H9 (cell line): ENCODE data around the gene WRAP73. TPM values are rescaled to one million over a fixed set of nuclear protein-coding genes. Genes with fewer than 3 reads are reported as not detected.
A peak's percentile ranks its signal among the peaks of the same experiment; 100 is the strongest.

ENCODE experiments used
- DNase-seq: peaks from one replicate; pipeline ENCODE4 v3.0.0-alpha.2; 2017
- H2AFZ ChIP-seq: one replicate; pipeline ENCODE4 v1.6.1; 2013; ENCODE audit warnings: mild to moderate bottlenecking, low read length, control low read depth, moderate library complexity
- H2AK5ac ChIP-seq: 2 replicates; pipeline ENCODE4 v1.6.1; 2013; ENCODE audit warnings: low read length, control low read depth, mixed read lengths; ENCODE audit not compliant: insufficient read length
- H2BK120ac ChIP-seq: one replicate; pipeline ENCODE4 v1.6.1; 2013; ENCODE audit warnings: low read depth, mild to moderate bottlenecking, low read length, control low read depth, inconsistent platforms; ENCODE audit not compliant: poor library complexity, severe bottlenecking
- H2BK12ac ChIP-seq: 2 replicates; pipeline ENCODE4 v1.6.1; 2013; ENCODE audit warnings: low read length, control low read depth, mixed read lengths, low read depth; ENCODE audit not compliant: insufficient read length
- H2BK15ac ChIP-seq: 2 replicates; pipeline ENCODE4 v1.6.1; 2013; ENCODE audit warnings: low read depth, low read length, control low read depth
- H2BK20ac ChIP-seq: one replicate; pipeline ENCODE4 v1.6.1; 2013; ENCODE audit warnings: low read depth, mild to moderate bottlenecking, low read length, control low read depth, inconsistent platforms; ENCODE audit not compliant: poor library complexity, severe bottlenecking
- H2BK5ac ChIP-seq: 2 replicates; pipeline ENCODE4 v1.6.1; 2013; ENCODE audit warnings: low read length, control low read depth, mixed read lengths; ENCODE audit not compliant: insufficient read length
- H3K14ac ChIP-seq: 2 replicates; pipeline ENCODE4 v1.6.1; 2013; ENCODE audit warnings: low read length, control low read depth; ENCODE audit not compliant: insufficient read depth
- H3K18ac ChIP-seq: 2 replicates; pipeline ENCODE4 v1.6.1; 2013; ENCODE audit warnings: low read depth, mild to moderate bottlenecking, mixed read lengths, low read length, control low read depth; ENCODE audit not compliant: insufficient read length
- H3K23ac ChIP-seq: 2 replicates; pipeline ENCODE4 v1.6.1; 2013; ENCODE audit warnings: low read length, control low read depth, mixed read lengths, low read depth; ENCODE audit not compliant: insufficient read length
- H3K23me2 ChIP-seq: 2 replicates; pipeline ENCODE4 v1.6.1; 2013; ENCODE audit warnings: low read depth, mild to moderate bottlenecking, mixed read lengths, low read length, control low read depth; ENCODE audit not compliant: insufficient read length, poor library complexity, severe bottlenecking
- H3K27ac ChIP-seq: 2 replicates; pipeline ENCODE4 v1.5.1; 2013; ENCODE audit warnings: low read length, control low read depth, mixed read lengths, low read depth; ENCODE audit not compliant: insufficient read length
- H3K27me3 ChIP-seq: 2 replicates; pipeline ENCODE4 v1.6.1; 2013; ENCODE audit warnings: low read length, control low read depth, inconsistent platforms; ENCODE audit not compliant: insufficient read depth
- H3K4ac ChIP-seq: 2 replicates; pipeline ENCODE4 v1.6.1; 2013; ENCODE audit warnings: low read depth, mild to moderate bottlenecking, control low read depth, inconsistent platforms, low read length, moderate library complexity
- H3K4me1 ChIP-seq: 2 replicates; pipeline ENCODE4 v1.6.1; 2013; ENCODE audit warnings: low read length, control low read depth, inconsistent platforms; ENCODE audit not compliant: insufficient read depth
- H3K4me2 ChIP-seq: 2 replicates; pipeline ENCODE4 v1.6.1; 2013; ENCODE audit warnings: low read length, control low read depth, mixed read lengths; ENCODE audit not compliant: insufficient read length, insufficient read depth
- H3K56ac ChIP-seq: 2 replicates; pipeline ENCODE4 v1.6.1; 2013; ENCODE audit warnings: low read depth, mild to moderate bottlenecking, mixed read lengths, low read length, control low read depth; ENCODE audit not compliant: insufficient read length
- H3K79me1 ChIP-seq: 2 replicates; pipeline ENCODE4 v1.6.1; 2013; ENCODE audit warnings: low read depth, mild to moderate bottlenecking, moderate library complexity, low read length, control low read depth, inconsistent platforms; ENCODE audit not compliant: insufficient read depth, poor library complexity, severe bottlenecking
- H3K79me2 ChIP-seq: 2 replicates; pipeline ENCODE4 v1.6.1; 2013; ENCODE audit warnings: low read length, control low read depth, inconsistent platforms; ENCODE audit not compliant: insufficient read depth
- H3K9ac ChIP-seq: 2 replicates; pipeline ENCODE4 v1.6.1; 2013; ENCODE audit warnings: low read length, control low read depth, mixed read lengths; ENCODE audit not compliant: insufficient read length; ENCODE audit errors: extremely low read depth
- H3K9me3 ChIP-seq: one replicate; pipeline ENCODE4 v1.6.1; 2013; ENCODE audit warnings: low read depth, low read length, inconsistent platforms; ENCODE audit not compliant: control insufficient read depth
- H3T11ph ChIP-seq: one replicate; pipeline ENCODE4 v1.6.1; 2013; ENCODE audit warnings: mild to moderate bottlenecking, low read length, control low read depth, inconsistent platforms
- H4K20me1 ChIP-seq: one replicate; pipeline ENCODE4 v1.6.1; 2013; ENCODE audit not compliant: control insufficient read depth, insufficient read length, insufficient read depth
- H4K5ac ChIP-seq: 2 replicates; pipeline ENCODE4 v1.6.1; 2013; ENCODE audit warnings: low read depth, mild to moderate bottlenecking, mixed read lengths, low read length, control low read depth; ENCODE audit not compliant: insufficient read length
- H4K8ac ChIP-seq: replicated peaks from 2 replicates; pipeline ENCODE4 v1.6.1; 2013; ENCODE audit warnings: low read length, control low read depth, mixed read lengths, low read depth; ENCODE audit not compliant: insufficient read length
- H4K91ac ChIP-seq: 2 replicates; pipeline ENCODE4 v1.6.1; 2013; ENCODE audit warnings: low read depth, mild to moderate bottlenecking, moderate library complexity, mixed read lengths, low read length, control low read depth; ENCODE audit not compliant: insufficient read length
- H3K27ac Mint-ChIP-seq, 3 experiments: 2 replicates in 2 of 3; 3 replicates in 1 of 3; pipeline ENCODE4 v1.8.0; 2020 to 2021; ENCODE audit warnings: mixed read lengths in 3 of 3, mild to moderate bottlenecking in 1 of 3, moderate library complexity in 1 of 3
- H3K27me3 Mint-ChIP-seq: 2 replicates; pipeline ENCODE4 v1.8.0; 2021; ENCODE audit warnings: low read depth, mild to moderate bottlenecking, moderate library complexity, mixed read lengths
- H3K36me3 Mint-ChIP-seq, 3 experiments: 2 replicates in 2 of 3; 3 replicates in 1 of 3; pipeline ENCODE4 v1.8.0; 2020 to 2021; ENCODE audit warnings: low read depth in 3 of 3, mixed read lengths in 3 of 3; ENCODE audit not compliant: insufficient read depth in 1 of 3
- H3K4me1 Mint-ChIP-seq, 2 experiments: 2 replicates each; pipeline ENCODE4 v1.8.0; 2020; ENCODE audit warnings: mixed read lengths in 2 of 2
- H3K4me3 Mint-ChIP-seq, 2 experiments: 2 replicates in 1 of 2; 3 replicates in 1 of 2; pipeline ENCODE4 v1.8.0; 2020 to 2021; ENCODE audit warnings: mild to moderate bottlenecking in 2 of 2, mixed read lengths in 2 of 2, moderate library complexity in 1 of 2
- H3K9me3 Mint-ChIP-seq, 2 experiments: 2 replicates in 1 of 2; 3 replicates in 1 of 2; pipeline ENCODE4 v1.8.0; 2020; ENCODE audit warnings: mild to moderate bottlenecking in 2 of 2, mixed read lengths in 2 of 2, moderate library complexity in 1 of 2
- WGBS: extraction: QIAGEN DNeasy Blood & Tissue Kit; methylation state at CpG from one replicate; pipeline ENCODE4 v1.1.7; 2013; ENCODE audit warnings: missing lambda C conversion rate, low lambda C conversion rate, mixed read lengths; ENCODE audit not compliant: insufficient read length; ENCODE audit errors: extremely low coverage; 5-methylcytosine and 5-hydroxymethylcytosine counted together
- total RNA-seq: library from RNA; stranded (reverse); gene quantifications from 2 replicates; pipeline ENCODE4 v1.2.1, GENCODE V29; 2021
- TF ChIP-seq, protein P1 (sequence below): fragments of 200-600 bp; sonication (generic); conservative IDR thresholded peaks from 3 replicates; pipeline ENCODE4 v1.8.0; 2021; ENCODE audit warnings: antibody characterized with exemption, mild to moderate bottlenecking

Gene WRAP73
- total RNA-seq, 1 experiment from 2014 or later, result 28.4 TPM

GRCh38 chr1:3609769-3610526 is 40.0 kb downstream of the WRAP73 start:
- Mint-ChIP-seq H3K36me3 (no peaks in the 10 kb centered on the region; a peak in 1 of 7 replicates), H3K9me3 (no peaks in the 10 kb centered on the region; a peak in 1 of 5 replicates), H3K27ac (no peak overlapping the region), H3K27me3 (peaks cover 24% of the 10 kb centered on the region), H3K4me1 (peaks cover 34 to 35% of the 10 kb centered on the region in 2 experiments), H3K4me3 (peak overlapping the region; percentile 75 to 91)
- H3K27ac ChIP-seq, result no peak overlapping the region
- no peak overlapping the region for H3K14ac ChIP-seq
- H2BK12ac ChIP-seq, result no peak overlapping the region
- H3K18ac ChIP-seq, result no peak overlapping the region
- no peak overlapping the region for H3K9ac ChIP-seq
- no peak overlapping the region for H4K5ac ChIP-seq
- no peak overlapping the region for H4K91ac ChIP-seq
- H3K4me1 ChIP-seq, result no peaks in the 10 kb centered on the region; the same call in 1 of the 2 replicates
- no peak overlapping the region for H3K56ac ChIP-seq
- peaks cover 5% of the 10 kb centered on the region for H3K23me2 ChIP-seq
- no peaks in the 10 kb centered on the region for H3K9me3 ChIP-seq
- no peak overlapping the region for H2BK20ac ChIP-seq
- H2BK15ac ChIP-seq, result no peak overlapping the region
- no peak overlapping the region for H4K8ac ChIP-seq
- H2BK5ac ChIP-seq, result no peak overlapping the region
- H2AFZ ChIP-seq, result no peak overlapping the region
- no peak overlapping the region for H3K23ac ChIP-seq
- no peak overlapping the region for H3K4ac ChIP-seq
- DNase-seq, result no peak
- no peak overlapping the region for H3T11ph ChIP-seq
- no peak overlapping the region for H2BK120ac ChIP-seq
- H3K79me1 ChIP-seq, result no peaks in the 10 kb centered on the region
- no peaks in the 10 kb centered on the region; the same call in 1 of the 2 replicates for H3K27me3 ChIP-seq
- no peaks in the 10 kb centered on the region for H4K20me1 ChIP-seq
- no peaks in the 10 kb centered on the region for H3K79me2 ChIP-seq
- no CpG with 5 or more reads among the region's 24 CpGs for WGBS
- no peak overlapping the region for H2AK5ac ChIP-seq
- H3K4me2 ChIP-seq, result peak overlapping the region; percentile 34
- TF ChIP-seq, protein P1, sequence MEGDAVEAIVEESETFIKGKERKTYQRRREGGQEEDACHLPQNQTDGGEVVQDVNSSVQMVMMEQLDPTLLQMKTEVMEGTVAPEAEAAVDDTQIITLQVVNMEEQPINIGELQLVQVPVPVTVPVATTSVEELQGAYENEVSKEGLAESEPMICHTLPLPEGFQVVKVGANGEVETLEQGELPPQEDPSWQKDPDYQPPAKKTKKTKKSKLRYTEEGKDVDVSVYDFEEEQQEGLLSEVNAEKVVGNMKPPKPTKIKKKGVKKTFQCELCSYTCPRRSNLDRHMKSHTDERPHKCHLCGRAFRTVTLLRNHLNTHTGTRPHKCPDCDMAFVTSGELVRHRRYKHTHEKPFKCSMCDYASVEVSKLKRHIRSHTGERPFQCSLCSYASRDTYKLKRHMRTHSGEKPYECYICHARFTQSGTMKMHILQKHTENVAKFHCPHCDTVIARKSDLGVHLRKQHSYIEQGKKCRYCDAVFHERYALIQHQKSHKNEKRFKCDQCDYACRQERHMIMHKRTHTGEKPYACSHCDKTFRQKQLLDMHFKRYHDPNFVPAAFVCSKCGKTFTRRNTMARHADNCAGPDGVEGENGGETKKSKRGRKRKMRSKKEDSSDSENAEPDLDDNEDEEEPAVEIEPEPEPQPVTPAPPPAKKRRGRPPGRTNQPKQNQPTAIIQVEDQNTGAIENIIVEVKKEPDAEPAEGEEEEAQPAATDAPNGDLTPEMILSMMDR, result no peak
